Stimulated activated effector memory CD8-positive, alpha-beta T cell treated with anti-CD3 and anti-CD28 coated beads, Interleukin-12 subunit alpha, Interleukin-12 subunit beta, amount 100 ng/mL, for 72 hours (primary cell): ENCODE measurements around the gene NINJ2.

Experiments
- ATAC-seq: fragments of 150-1000 bp; cut with Tn5 transposase; 2 replicates; pipeline ENCODE4 v1.10.0; 2021
- DNase-seq, 2 donors: peaks; one replicate each; pipeline ENCODE4 v3.0.0; 2021 to 2022; ENCODE audit warnings: low spot score in 2 of 2
- H3K27ac Mint-ChIP-seq: one replicate; pipeline ENCODE4 v1.8.0; 2022; ENCODE audit warnings: mild to moderate bottlenecking, mixed read lengths
- H3K36me3 Mint-ChIP-seq: one replicate; pipeline ENCODE4 v1.8.0; 2022; ENCODE audit warnings: mild to moderate bottlenecking, mixed read lengths
- H3K4me1 Mint-ChIP-seq: one replicate; pipeline ENCODE4 v1.8.0; 2022; ENCODE audit warnings: mixed read lengths
- H3K4me3 Mint-ChIP-seq: one replicate; pipeline ENCODE4 v1.8.0; 2022; ENCODE audit warnings: mild to moderate bottlenecking, mixed read lengths
- H3K9me3 Mint-ChIP-seq: one replicate; pipeline ENCODE4 v1.8.0; 2022; ENCODE audit warnings: mixed read lengths

NINJ2 gene

DNA sequence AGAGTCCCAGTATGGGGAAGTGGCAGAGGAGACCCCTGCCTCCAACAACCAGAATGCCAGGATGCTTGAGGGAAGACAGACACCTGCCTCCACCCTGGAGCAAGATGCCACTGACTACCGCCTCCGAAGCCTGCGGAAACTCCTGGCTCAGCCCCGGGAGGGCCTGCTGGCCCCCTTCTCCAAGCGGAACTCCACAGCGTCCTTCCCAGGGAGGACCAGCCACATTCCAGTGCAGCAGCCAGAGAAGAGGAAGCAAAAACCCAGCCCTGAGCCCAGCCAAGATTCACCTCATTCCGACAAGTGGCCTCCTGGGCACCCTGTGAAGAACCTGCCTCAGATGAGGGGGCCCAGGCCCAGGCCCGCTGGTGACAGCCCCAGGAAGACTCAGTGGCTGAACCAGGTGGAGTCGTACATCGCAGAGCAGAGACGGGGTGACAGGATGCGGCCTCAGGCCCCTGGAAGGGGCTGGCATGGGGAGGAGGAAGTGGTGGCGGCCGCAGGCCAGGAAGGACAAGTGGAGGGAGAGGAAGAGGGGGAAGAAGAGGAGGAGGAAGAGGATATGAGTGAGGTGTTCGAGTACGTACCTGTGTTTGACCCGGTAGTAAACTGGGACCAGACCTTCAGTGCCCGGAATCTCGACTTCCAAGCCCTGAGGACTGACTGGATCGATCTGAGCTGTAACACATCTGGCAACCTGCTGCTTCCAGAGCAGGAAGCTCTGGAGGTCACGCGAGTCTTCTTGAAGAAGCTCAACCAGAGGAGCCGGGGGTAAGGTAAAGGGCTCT, 109.8 kb downstream of the NINJ2 start:
- no peaks in the 10 kb centered on the region for H3K36me3 Mint-ChIP-seq
- peak; percentile 56 for ATAC-seq
- H3K9me3 Mint-ChIP-seq = no peaks in the 10 kb centered on the region
- DNase-seq = peak in 1 of 2 donors; percentile 74
- peak overlapping the region; percentile 42 for H3K4me3 Mint-ChIP-seq
- H3K4me1 Mint-ChIP-seq = peaks cover 42% of the 10 kb centered on the region
- peak overlapping the region; percentile 89 for H3K27ac Mint-ChIP-seq

DNA sequence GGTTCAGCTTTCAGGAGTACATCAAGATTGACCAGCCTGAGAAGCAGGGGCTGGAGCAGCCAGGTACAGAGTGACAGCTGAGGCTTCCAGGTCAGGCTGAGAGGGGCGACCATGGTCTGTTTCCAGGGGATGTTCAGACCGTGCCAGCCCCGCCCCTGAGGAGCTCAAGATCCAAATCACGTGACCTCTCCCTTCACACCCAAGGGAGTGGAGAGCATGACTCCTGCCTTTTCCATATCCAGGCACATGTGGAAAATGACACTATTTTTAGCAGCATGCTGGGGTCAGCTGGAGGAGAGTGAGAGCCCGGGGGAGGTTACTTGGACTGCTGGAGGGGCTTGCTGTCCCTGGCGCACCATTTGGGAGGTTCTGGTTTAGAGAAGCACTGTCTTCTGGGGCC, 110.8 kb downstream of the NINJ2 start:
- DNase-seq (no peak), ATAC-seq (peak; percentile 12)
- Mint-ChIP-seq H3K4me1 (peaks cover 35% of the 10 kb centered on the region), H3K9me3 (no peaks in the 10 kb centered on the region), H3K36me3 (no peaks in the 10 kb centered on the region), H3K27ac (peak overlapping the region; percentile 73), H3K4me3 (no peak overlapping the region)

DNA sequence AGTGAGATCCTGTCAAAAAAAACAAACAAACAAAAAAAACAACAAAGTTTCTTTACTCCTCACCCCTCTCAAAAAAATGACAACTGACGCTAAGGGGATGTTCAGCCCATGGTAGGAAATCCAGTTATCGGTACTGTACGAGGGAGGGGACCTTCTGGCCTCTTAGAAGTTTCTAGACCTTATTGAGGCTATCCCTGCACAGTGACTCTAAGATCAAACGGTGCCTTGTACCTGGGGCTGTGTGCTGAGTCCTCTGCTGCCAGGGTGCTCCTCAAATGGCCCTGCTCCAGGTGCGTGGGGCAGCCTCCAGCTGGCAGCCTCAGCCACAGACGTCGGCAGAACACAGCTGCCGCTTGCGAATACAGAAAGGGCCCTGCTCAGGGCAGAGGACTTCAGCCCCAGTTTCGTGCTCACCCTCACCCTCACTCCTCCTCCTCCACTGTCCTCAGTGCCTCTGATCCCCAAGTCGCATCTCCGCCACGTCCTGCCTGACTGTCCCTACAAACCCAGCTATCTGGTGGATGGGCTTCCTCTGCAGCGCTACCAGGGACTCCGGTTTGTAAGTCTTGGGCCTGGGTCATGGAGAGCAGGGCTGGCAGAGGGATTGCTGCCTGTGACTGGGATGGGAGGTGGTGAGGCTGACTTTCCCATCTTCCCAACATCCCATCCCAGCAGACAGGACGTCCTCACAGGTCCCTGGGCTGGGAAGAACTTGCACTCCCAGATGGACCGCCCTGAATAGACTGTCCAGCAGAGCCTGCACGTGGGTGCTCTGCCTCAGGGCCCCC, 112.6 kb downstream of the NINJ2 start:
- H3K36me3 Mint-ChIP-seq = no peaks in the 10 kb centered on the region
- no peak overlapping the region for H3K4me3 Mint-ChIP-seq
- no peak for DNase-seq
- H3K9me3 Mint-ChIP-seq = no peaks in the 10 kb centered on the region
- H3K4me1 Mint-ChIP-seq = peaks cover 41% of the 10 kb centered on the region
- ATAC-seq = no peak
- peak overlapping the region; percentile 11 for H3K27ac Mint-ChIP-seq

DNA sequence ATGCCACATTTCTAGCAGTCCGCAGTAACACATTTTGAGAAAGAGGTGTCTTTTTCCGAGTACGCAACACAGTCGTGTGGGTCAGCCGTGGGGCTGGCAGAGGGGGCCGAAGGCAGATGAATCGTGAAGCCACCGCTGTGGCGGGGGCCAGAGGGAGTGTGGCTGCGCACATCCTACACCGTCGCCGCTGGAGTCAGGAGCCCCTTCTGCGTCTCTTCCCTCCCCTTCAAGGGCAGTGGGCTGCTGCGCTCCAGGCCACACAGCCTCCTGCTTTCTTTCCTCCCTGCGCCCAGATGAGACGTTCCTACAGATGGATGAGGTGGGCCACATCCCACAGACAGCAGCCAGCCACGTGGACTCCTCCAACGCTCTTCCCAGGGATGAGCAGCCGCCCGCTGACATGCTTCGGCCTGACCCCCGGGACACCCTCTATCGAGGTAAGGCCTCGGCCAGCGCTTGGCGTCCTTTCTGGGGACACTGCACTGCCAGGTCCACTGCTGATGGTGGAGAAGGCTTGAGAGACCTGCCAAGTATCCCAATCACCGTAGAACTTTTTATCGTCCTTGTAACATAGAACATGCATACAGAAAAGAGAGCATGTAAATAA, 113.7 kb downstream of the NINJ2 start:
- DNase-seq = no peak
- Mint-ChIP-seq H3K9me3 (no peaks in the 10 kb centered on the region), H3K4me1 (peaks cover 42% of the 10 kb centered on the region), H3K4me3 (no peak overlapping the region), H3K36me3 (no peaks in the 10 kb centered on the region), H3K27ac (no peak overlapping the region)
- ATAC-seq = no peak

DNA sequence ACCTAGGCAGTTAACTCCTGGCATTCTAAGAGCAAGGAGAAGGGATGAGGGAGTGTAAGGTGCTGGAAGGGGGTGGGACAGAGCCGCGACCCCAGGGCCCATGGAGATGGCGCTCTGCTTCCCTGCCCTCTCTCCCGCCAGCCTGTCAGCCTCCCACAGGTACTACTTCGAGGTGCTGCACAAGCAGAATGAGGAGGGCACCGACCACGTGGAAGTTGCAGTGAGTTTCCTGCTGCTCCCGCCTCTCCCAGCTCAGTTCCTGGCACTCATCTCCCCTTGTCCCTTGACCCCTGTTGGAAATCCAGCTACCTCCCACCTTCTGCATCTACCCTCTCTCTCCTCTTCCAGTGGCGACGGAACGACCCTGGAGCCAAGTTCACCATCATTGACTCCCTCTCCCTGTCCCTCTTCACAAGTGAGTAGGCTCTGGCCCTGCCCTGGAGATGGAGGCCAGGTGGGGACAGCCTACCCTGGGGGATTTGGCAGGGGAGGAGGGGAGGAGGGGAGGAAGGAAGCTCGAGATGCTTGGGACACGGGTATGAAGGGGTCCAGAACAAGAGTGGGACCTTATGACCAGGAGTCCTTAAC, 115.3 kb downstream of the NINJ2 start:
- Mint-ChIP-seq H3K4me3 (no peak overlapping the region), H3K4me1 (peaks cover 33% of the 10 kb centered on the region), H3K9me3 (no peaks in the 10 kb centered on the region), H3K36me3 (no peaks in the 10 kb centered on the region), H3K27ac (no peak overlapping the region)
- ATAC-seq (no peak), DNase-seq (no peak)

DNA sequence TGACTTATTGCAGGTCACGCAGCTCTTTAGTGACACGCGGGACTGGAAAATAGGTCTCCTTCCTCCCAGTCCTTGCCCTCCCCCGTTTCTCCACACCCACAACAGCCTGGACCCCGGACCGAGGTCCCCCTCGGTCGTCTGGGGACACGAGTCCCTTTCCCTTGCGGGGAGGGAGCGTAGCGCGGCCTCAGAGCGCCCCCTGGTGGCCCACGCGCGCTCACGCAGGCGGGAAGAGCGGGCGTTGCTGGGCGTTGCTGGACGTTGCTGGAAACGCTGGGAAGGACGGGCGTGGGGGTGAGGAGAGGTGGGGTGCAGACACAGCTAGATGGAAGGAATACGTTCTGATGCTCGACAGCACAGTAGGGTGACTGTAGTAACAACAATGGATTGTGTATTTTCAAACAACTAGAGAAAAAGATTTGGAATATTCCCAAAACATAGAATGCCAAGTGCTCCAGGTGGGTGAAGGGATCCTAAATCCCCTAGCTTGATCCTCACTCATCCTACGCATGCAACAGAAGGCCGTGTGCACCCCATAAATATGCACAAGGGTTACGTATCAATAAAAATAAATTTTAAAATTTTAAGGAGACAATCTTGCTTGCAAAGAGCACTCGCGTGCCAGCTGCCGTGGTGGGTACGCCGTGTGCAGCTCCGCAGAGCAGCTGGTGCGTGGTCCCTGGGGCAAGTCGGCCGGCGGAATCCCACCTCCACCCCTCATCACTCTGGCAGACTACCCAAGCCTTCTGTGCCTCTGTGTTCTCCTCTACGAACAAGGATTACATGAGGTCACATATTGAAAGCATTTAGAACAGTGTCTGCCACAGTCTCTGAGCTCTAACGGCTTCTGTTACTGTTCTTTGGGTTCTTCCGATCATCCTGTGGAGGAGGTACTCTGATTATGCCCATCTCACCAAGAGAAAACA, 116.1 kb downstream of the NINJ2 start:
- H3K4me3 Mint-ChIP-seq = peak overlapping the region; percentile 14
- H3K36me3 Mint-ChIP-seq = no peaks in the 10 kb centered on the region
- H3K4me1 Mint-ChIP-seq = peaks cover 25% of the 10 kb centered on the region
- DNase-seq (peak; percentile 83 to 90), ATAC-seq (peak; percentile 79)
- no peak overlapping the region for H3K27ac Mint-ChIP-seq
- H3K9me3 Mint-ChIP-seq = no peaks in the 10 kb centered on the region

DNA sequence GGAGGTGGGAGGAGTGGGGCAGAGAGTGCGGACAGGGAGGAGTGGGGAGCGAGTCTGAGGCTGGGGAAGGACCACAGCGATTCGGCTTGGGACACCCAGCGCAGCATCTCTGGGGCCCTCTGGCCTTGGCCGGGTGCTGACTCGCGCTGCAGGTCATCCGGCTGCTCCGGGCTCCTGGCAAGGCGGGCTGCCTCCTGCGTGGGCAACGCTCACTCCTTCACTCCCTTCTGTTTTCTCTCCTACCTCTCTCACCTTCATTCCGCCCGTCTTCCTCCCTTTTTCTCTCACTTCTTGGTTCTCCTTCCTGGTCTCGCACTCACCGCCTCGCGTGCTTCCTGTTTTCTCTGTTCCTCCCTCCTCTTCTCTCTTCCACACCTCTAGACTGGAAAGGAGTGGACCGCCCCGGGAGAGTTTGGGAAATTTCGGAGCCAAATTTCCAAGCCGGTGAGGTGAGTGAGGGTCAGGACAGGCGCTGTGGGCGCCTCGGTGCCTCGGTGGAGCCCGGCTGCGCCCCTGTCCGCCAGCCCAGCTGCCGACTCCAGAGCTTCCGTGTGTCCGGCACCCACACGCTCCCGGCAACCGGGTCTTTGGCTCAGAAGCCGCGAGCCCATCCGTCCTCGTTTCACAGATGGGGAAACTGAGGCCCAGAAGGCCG, 116.9 kb downstream of the NINJ2 start:
- ATAC-seq = no peak
- Mint-ChIP-seq H3K36me3 (no peaks in the 10 kb centered on the region), H3K4me3 (peak overlapping the region; percentile 14), H3K27ac (no peak overlapping the region), H3K9me3 (no peaks in the 10 kb centered on the region), H3K4me1 (peaks cover 18% of the 10 kb centered on the region)
- DNase-seq = no peak

DNA sequence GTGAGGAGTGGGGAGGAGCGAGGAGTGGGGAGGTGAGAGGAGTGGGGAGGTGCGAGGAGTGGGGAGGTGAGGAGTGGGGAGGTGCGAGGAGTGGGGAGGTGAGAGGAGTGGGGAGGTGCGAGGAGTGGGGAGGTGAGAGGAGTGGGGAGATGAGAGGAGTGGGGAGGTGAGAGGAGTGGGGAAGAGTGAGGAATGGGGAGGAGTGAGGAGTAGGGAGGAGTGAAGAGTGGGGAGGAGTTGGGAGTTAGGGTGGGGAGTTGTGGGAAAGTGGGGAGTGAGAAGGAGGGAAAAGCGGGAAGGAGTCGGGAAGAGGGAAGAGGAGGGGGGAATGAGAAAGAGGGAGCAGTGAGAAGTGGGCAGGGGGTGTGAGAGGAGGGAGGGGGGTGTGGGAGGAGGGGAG, 117.4 kb downstream of the NINJ2 start:
- no peak for ATAC-seq
- DNase-seq = no peak
- Mint-ChIP-seq H3K9me3 (no peaks in the 10 kb centered on the region), H3K4me3 (no peak overlapping the region), H3K4me1 (peaks cover 15% of the 10 kb centered on the region), H3K36me3 (no peaks in the 10 kb centered on the region), H3K27ac (no peak overlapping the region)

DNA sequence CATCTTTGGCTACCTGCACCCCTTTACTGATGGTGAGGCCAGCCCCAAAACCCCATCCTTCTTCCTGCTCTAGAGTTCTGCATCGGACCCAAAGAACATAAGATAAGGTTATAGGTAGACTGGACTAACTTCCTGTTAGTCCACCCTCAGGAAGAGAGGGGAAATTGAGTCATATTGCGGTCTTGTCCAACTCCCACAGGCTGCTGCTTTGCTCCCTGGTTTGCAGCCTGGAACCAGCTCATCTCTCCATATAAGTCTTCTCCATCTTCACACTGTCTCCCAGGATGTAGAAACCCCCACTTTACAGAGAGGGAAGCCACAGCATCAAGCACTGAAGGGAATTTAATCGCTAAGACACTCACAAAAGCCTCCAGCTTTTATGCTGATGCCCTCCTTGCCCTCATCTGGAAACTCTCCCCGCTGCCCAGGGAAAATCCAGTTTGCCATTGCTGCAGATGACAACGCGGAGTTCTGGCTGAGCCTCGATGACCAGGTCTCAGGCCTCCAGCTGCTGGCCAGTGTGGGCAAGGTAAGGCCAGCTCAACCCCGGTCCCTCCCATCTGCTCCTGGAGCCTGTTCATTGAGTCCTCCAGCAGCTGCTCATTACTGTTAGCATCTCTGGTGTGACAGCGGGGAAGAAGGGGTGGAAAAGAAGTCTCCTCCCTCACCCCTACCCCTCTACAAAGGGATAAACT, 118.2 kb downstream of the NINJ2 start:
- DNase-seq (no peak), ATAC-seq (no peak)
- Mint-ChIP-seq H3K4me1 (peaks cover 20% of the 10 kb centered on the region), H3K4me3 (no peak overlapping the region), H3K9me3 (no peaks in the 10 kb centered on the region), H3K36me3 (no peaks in the 10 kb centered on the region), H3K27ac (no peak overlapping the region)

DNA sequence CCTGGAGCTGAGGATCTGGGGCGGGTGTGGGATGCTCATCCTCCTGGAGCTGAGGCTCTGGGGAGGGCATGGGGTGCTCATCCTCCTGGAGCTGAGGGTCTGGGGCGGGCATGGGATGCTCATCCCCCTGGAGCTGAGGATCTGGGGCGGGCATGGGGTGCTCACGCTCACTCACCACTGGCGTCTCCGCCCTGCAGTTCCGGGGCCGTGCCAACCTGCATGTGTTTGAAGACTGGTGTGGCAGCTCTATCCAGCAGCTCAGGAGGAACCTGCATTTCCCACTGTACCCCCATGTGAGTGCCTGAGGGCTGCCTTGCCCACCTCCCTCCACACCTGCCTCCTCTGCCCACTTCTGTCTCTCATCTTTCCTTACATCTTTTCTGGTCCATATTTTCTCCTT, 119.1 kb downstream of the NINJ2 start:
- Mint-ChIP-seq H3K4me1 (peaks cover 28% of the 10 kb centered on the region), H3K9me3 (no peaks in the 10 kb centered on the region), H3K36me3 (no peaks in the 10 kb centered on the region), H3K4me3 (no peak overlapping the region), H3K27ac (no peak overlapping the region)
- DNase-seq (no peak), ATAC-seq (no peak)

DNA sequence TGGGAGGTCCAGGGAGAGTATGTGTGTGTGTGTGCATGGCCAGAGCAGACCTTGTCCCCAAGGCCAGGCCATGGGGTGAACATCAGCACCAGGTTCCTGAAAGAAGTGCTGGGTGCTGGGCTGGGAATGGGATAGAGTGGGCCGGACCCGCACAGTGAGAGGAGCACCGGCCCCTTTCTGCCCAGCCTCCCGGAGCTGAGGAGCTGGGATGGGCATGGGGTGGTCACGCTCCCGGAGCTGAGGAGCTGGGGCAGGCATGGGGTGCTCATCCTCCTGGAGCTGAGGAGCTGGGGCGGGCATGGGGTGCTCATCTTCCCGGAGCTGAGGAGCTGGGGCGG, 120.2 kb downstream of the NINJ2 start:
- Mint-ChIP-seq H3K27ac (no peak overlapping the region), H3K4me3 (no peak overlapping the region), H3K36me3 (no peaks in the 10 kb centered on the region), H3K4me1 (peaks cover 34% of the 10 kb centered on the region), H3K9me3 (no peaks in the 10 kb centered on the region)
- DNase-seq = no peak
- ATAC-seq = no peak

DNA sequence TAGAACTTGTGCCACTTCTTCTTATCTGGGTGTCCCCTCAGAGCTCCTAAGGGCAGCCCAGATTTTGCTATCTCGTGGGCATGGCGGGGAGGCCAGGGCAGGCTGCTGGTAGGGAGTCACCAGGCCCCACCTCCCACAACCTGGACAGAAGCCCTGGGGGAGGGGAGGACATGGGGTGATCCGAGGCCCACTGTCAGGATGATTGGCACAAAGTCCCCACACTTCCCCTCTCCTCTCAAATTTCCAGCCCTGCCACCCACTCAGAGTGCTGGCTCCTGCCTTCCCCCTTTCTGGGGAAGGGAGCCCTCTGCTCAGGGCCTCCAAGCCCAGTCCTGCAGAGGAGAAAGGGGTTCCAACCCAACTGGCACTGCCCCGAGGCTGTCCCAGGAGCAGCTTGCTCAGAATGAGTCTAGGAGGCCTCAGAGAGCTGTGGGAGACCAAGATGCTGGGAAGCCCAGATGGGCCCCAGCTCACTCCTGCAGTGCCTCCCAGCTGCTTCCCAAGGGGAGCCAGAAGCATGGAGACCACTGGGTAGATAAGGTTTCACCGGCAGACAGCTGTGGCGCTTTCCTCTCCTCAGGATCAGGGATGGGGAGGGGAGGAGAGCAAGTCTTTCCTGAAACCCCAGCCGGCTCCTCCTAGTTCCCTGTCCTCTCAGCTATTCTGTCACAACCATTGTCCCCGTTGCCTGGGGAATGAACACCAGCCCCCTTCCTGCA, 120.7 kb downstream of the NINJ2 start:
- ATAC-seq = no peak
- no peak overlapping the region for H3K27ac Mint-ChIP-seq
- H3K4me3 Mint-ChIP-seq = no peak overlapping the region
- no peak for DNase-seq
- no peaks in the 10 kb centered on the region for H3K36me3 Mint-ChIP-seq
- no peaks in the 10 kb centered on the region for H3K9me3 Mint-ChIP-seq
- H3K4me1 Mint-ChIP-seq = peaks cover 34% of the 10 kb centered on the region

DNA sequence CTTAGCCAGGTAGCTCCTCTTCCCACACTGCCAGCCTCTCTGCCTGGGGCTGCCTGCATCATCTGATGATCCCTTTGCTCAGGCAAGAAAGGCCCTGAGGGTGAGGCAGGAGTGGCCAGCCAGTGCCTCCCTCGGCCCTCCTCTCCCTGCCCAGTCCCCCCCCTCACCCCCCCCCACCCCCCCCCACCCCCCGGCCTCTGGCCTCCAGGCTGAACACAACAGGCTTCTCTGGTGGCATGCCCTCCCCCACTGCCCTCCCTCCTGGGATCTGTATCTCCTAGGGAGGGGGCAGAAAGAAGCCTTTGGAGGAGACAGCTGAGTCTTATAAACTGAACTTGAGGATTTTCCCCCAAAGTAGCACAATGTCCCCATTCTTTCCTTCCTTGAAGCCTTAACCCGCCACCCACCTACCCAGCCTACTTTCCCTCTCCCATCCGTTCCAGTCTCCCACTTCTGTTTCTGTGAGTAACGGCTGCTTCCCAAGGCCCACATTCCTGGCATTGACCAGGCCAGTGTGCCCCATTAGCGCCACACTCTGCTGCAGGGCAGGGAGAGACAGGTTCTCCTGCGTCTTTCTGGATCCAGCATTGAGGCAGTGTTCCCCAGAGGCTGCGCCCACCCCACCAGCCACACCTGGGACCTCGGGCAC, 121.4 kb downstream of the NINJ2 start:
- peaks cover 31% of the 10 kb centered on the region for H3K4me1 Mint-ChIP-seq
- no peak overlapping the region for H3K4me3 Mint-ChIP-seq

More for the DNA sequence above, 121.4 kb downstream of the NINJ2 start:
- DNase-seq (no peak), ATAC-seq (no peak)
- H3K36me3 Mint-ChIP-seq = no peaks in the 10 kb centered on the region
- H3K27ac Mint-ChIP-seq = no peak overlapping the region
- H3K9me3 Mint-ChIP-seq = no peaks in the 10 kb centered on the region
